Karpas-422 (cell line): ENCODE results near the gene MCC. TPM values are rescaled to one million over a fixed set of nuclear protein-coding genes. Genes with fewer than 3 reads are reported as not detected.

ENCODE experiments used
- DNase-seq: peaks from one replicate; pipeline ENCODE4 v3.0.0-alpha.2; 2015
- H2AFZ ChIP-seq: fragments of 200-600 bp; sonication (generic); 2 replicates; pipeline ENCODE4 v1.6.1; 2014; ENCODE audit warnings: antibody characterized with exemption, low read length, mixed read lengths
- H3K27ac ChIP-seq: fragments of 200-600 bp; sonication (generic); 2 replicates; pipeline ENCODE4 v1.5.1; 2014; ENCODE audit warnings: mild to moderate bottlenecking, low read length, moderate library complexity
- H3K27me3 ChIP-seq: fragments of 200-600 bp; sonication (generic); 2 replicates; pipeline ENCODE4 v1.6.1; 2014; ENCODE audit warnings: low read length, mixed read lengths
- H3K36me3 ChIP-seq: fragments of 200-600 bp; sonication (generic); 2 replicates; pipeline ENCODE4 v1.6.1; 2014; ENCODE audit warnings: low read length, mixed read lengths; ENCODE audit not compliant: insufficient read depth
- H3K4me1 ChIP-seq: fragments of 200-600 bp; sonication (generic); 2 replicates; pipeline ENCODE4 v1.6.1; 2014; ENCODE audit warnings: mild to moderate bottlenecking, low read length, mixed read lengths
- H3K4me2 ChIP-seq: fragments of 200-600 bp; sonication (generic); 2 replicates; pipeline ENCODE4 v1.6.1; 2014; ENCODE audit warnings: low read length, low read depth, mild to moderate bottlenecking; ENCODE audit not compliant: poor library complexity, severe bottlenecking
- H3K4me3 ChIP-seq: fragments of 200-600 bp; sonication (generic); 2 replicates; pipeline ENCODE4 v1.5.1; 2014; ENCODE audit warnings: mild to moderate bottlenecking, antibody characterized with exemption, low read length, mixed read lengths
- H3K79me2 ChIP-seq: fragments of 200-600 bp; sonication (generic); 2 replicates; pipeline ENCODE4 v1.6.1; 2014; ENCODE audit warnings: mild to moderate bottlenecking, low read length, mixed read lengths
- H3K9ac ChIP-seq: fragments of 200-600 bp; sonication (generic); 2 replicates; pipeline ENCODE4 v1.6.0; 2014; ENCODE audit warnings: low read length
- H3K9me2 ChIP-seq: fragments of 200-600 bp; sonication (generic), shearing (Covaris generic); replicated peaks from 2 replicates; pipeline ENCODE4 v1.6.0; 2014; ENCODE audit warnings: mild to moderate bottlenecking, low read length, moderate library complexity; ENCODE audit not compliant: insufficient read depth
- H3K9me3 ChIP-seq: fragments of 300-700, 200-600 bp; sonication (generic); 2 replicates; pipeline ENCODE4 v1.6.1; 2014; ENCODE audit warnings: low read length, mixed read lengths
- H4K20me1 ChIP-seq: fragments of 200-600 bp; sonication (generic); 2 replicates; pipeline ENCODE4 v1.6.1; 2014; ENCODE audit warnings: mild to moderate bottlenecking, antibody characterized with exemption, low read length, low read depth; ENCODE audit not compliant: insufficient read depth
- total RNA-seq: library from RNA; depleted of rRNA; stranded (reverse); fragments of >200 nt; shearing (Covaris generic); gene quantifications from 2 replicates; pipeline ENCODE4 v1.2.3, GENCODE V29; 2014; ENCODE audit warnings: low replicate concordance

MCC gene
- total RNA-seq, 1 experiment from 2014 or later, result 5.5 TPM

DNA sequence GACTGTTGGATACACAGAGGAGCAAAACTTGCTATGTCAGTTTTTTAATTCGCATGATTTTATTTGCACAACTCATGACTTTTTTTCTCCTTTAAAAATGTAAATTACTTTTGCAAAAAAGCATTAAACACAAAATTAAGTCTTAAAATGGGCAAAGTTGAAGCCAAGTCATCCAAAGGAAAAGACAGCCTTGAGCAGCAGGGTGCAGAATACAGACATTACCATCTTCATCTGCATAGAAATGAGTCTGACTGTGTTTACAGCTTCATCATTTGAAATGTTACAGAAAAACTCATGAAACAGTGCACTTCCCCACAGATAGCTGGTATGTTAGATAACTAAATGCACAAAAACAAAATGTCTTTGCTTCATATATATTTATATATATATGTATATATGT is 154.8 kb downstream of the MCC start:
- Histone ChIP-seq H3K36me3 (no peaks in the 10 kb centered on the region), H3K79me2 (no peaks in the 10 kb centered on the region), H3K27ac (no peak overlapping the region), H3K9me3 (no peaks in the 10 kb centered on the region), H3K4me3 (no peak overlapping the region), H3K9ac (no peak overlapping the region), H3K4me2 (no peak overlapping the region), H2AFZ (no peak overlapping the region), H4K20me1 (no peaks in the 10 kb centered on the region), H3K27me3 (no peaks in the 10 kb centered on the region), H3K9me2 (no peaks in the 10 kb centered on the region), H3K4me1 (peaks cover 23% of the 10 kb centered on the region)
- DNase-seq, result no peak

DNA sequence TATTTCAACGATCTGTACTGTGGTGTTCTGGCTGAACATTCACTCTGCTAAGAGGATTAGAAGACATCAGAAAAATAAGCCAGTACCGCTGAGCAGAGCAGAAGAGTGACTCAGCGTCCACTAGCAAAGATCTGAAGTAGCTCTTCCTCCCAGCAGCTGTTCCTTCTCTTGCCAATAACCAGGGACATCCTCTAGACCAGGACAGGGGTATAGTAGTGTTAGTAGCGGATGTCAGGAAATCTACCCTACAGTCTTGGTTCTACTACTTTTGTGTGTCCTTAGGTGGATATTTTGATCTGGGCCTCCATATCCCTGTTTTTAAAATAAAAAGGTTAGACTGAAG is 157.1 kb downstream of the MCC start:
- no peaks in the 10 kb centered on the region for H3K79me2 ChIP-seq
- H3K27ac ChIP-seq, result no peak overlapping the region
- no peaks in the 10 kb centered on the region for H3K27me3 ChIP-seq
- H2AFZ ChIP-seq, result no peak overlapping the region
- H3K9ac ChIP-seq, result no peak overlapping the region
- H3K4me3 ChIP-seq, result no peak overlapping the region
- H3K9me3 ChIP-seq, result no peaks in the 10 kb centered on the region
- H3K9me2 ChIP-seq, result no peaks in the 10 kb centered on the region
- no peaks in the 10 kb centered on the region for H4K20me1 ChIP-seq
- DNase-seq, result no peak
- H3K4me1 ChIP-seq, result peaks cover 32% of the 10 kb centered on the region
- H3K36me3 ChIP-seq, result no peaks in the 10 kb centered on the region
- H3K4me2 ChIP-seq, result no peak overlapping the region

DNA sequence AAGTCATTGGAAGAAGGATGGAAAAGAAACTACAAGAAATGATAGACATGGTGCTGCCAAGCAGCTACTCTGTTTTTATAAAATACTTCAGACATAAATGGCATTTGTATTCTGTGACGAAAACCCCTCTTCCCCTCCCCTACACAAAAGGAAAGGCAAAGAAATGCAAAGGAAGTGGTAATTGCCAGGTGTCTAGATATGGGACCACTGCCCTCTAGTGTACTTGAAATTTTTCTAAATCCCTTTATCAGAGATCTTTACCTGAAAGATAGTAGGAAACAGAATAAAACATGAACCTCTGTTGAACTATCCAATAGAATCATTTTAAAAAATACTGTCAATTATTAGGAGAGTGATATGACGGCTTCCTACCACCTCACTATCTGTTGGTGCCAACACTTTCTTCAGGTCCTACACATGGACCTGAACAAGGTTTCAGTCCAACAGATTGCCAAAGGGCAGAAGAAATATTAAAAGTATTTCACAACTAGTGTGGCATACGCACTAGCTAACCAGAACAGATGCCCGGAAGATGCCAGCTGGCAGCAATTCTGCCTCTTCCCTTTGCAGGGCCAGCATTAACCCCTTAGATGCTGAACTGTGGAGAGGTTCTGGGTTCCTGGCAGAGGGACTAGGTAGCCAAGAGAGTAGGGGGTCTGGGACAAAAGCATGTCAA is 157.6 kb downstream of the MCC start:
- H3K27me3 ChIP-seq, result no peaks in the 10 kb centered on the region
- H3K4me2 ChIP-seq, result peak overlapping the region; percentile 67
- H3K4me1 ChIP-seq, result peaks cover 32% of the 10 kb centered on the region
- H3K27ac ChIP-seq, result no peak overlapping the region
- peak; percentile 86 for DNase-seq
- peak overlapping the region; percentile 39 for H3K4me3 ChIP-seq
- H3K9me3 ChIP-seq, result no peaks in the 10 kb centered on the region
- H3K79me2 ChIP-seq, result no peaks in the 10 kb centered on the region
- H3K9me2 ChIP-seq, result no peaks in the 10 kb centered on the region
- 0 out of 2 replicates have a peak overlapping the region, but pooled peaks have one; percentile 13 for H3K9ac ChIP-seq
- peak overlapping the region; percentile 72; the same call in 1 of the 2 replicates for H2AFZ ChIP-seq
- no peaks in the 10 kb centered on the region for H3K36me3 ChIP-seq
- H4K20me1 ChIP-seq, result no peaks in the 10 kb centered on the region

DNA sequence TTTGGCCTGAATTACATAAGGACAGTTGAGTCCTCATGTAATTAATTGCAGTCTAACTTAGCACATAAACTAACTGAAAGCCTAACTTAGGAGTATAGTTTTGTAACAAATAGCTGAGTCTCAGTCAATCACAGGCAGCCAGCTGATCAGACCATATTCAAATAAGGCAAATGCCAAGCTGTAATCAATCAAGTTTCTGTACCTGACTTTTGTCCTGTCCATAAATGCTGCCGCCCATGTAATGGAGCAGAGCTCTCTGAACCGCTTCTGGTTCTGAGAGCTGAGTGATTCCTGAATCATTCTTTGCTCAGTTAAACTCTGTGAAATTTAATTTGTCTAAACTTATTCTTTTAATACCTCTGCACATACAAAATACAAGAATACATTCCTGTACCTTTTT is 158.3 kb downstream of the MCC start:
- peak overlapping the region; percentile 67 for H3K4me2 ChIP-seq
- peak overlapping the region; percentile 39 for H3K4me3 ChIP-seq
- no peaks in the 10 kb centered on the region for H4K20me1 ChIP-seq
- DNase-seq, result no peak
- peak overlapping the region; percentile 13; the same call in 1 of the 2 replicates for H3K9ac ChIP-seq
- H3K36me3 ChIP-seq, result no peaks in the 10 kb centered on the region
- H3K9me2 ChIP-seq, result no peaks in the 10 kb centered on the region
- H3K27ac ChIP-seq, result no peak overlapping the region
- H3K9me3 ChIP-seq, result no peaks in the 10 kb centered on the region
- no peaks in the 10 kb centered on the region for H3K79me2 ChIP-seq
- peak overlapping the region; percentile 72; the same call in 1 of the 2 replicates for H2AFZ ChIP-seq
- H3K27me3 ChIP-seq, result no peaks in the 10 kb centered on the region
- H3K4me1 ChIP-seq, result peaks cover 32% of the 10 kb centered on the region

DNA sequence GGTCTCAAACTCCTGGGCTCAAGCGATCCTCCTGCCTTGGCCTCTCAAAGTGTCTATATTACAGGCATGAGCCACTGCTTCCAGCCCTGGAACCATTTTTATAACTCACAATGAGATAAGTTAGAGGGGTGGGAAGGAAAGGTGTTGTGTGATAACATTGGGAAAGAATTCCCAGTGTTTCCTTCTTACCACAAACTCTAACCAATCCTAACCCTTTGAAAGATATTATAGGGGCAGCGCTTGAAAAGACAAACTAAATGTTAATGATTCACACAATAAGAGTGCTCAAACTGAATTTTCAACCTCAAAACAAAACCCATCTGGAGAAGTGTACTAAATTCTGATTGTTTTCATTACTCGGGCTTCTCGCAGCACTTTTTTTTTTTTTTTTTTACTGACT is 163.2 kb downstream of the MCC start:
- Histone ChIP-seq H3K9me2 (no peaks in the 10 kb centered on the region), H3K79me2 (no peaks in the 10 kb centered on the region), H3K4me2 (no peak overlapping the region), H3K27me3 (no peaks in the 10 kb centered on the region), H3K9ac (no peak overlapping the region), H4K20me1 (no peaks in the 10 kb centered on the region), H3K9me3 (no peaks in the 10 kb centered on the region), H3K27ac (no peak overlapping the region), H2AFZ (no peak overlapping the region), H3K4me1 (peaks cover 21% of the 10 kb centered on the region), H3K36me3 (no peaks in the 10 kb centered on the region), H3K4me3 (no peak overlapping the region)
- DNase-seq, result no peak

DNA sequence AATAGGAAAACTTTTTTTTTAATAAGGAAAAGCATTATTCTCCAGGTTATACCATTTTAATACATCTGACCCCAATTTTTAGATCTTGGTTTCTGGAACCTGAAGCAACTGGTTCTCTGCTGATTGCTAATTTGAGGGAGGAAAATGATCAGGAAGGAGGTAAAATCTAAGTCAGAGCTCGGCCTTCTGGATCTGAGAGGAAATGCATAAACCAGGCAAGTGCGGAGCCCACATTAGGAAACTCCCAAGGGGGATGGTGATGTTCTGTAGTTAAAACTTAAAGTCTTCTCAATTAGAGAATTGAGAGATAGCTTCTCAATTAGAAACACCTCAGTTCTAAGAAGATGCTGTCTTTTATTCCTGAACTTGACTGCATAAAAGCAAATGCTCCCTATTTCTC is 167.0 kb downstream of the MCC start:
- Histone ChIP-seq H3K4me3 (no peak overlapping the region), H3K4me2 (no peak overlapping the region)

DNA sequence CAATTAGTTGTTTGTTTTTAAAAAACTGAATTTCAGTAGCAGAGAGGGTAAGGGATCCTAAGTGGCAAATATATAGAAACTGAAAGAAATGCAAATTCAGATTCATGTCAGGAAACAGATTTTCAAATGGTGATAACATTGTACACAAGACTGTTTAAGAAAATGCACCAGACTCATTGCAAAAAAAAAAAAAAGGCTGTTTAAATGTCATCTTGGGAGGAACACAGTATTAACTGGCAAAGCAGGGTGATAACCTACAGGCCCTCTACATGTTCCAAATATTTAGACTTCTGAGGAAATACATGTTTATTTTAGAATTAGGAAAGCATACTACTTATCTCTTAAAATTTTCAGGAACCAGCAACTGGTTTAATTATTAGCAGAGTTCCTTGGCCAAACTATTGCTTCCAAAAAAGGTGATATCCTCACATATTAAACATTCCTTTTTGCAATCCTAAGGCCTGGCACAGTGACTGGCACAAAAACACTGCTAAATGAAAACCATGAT is 167.9 kb downstream of the MCC start:
- Histone ChIP-seq H4K20me1 (no peaks in the 10 kb centered on the region), H3K9me3 (no peaks in the 10 kb centered on the region)

More for the DNA sequence above, 167.0 kb downstream of the MCC start:
- Histone ChIP-seq H3K79me2 (no peaks in the 10 kb centered on the region), H3K9me2 (no peaks in the 10 kb centered on the region), H2AFZ (no peak overlapping the region), H3K36me3 (no peaks in the 10 kb centered on the region), H4K20me1 (no peaks in the 10 kb centered on the region), H3K27me3 (no peaks in the 10 kb centered on the region), H3K27ac (no peak overlapping the region), H3K4me1 (no peaks in the 10 kb centered on the region), H3K9ac (no peak overlapping the region), H3K9me3 (no peaks in the 10 kb centered on the region)
- DNase-seq, result no peak

DNA sequence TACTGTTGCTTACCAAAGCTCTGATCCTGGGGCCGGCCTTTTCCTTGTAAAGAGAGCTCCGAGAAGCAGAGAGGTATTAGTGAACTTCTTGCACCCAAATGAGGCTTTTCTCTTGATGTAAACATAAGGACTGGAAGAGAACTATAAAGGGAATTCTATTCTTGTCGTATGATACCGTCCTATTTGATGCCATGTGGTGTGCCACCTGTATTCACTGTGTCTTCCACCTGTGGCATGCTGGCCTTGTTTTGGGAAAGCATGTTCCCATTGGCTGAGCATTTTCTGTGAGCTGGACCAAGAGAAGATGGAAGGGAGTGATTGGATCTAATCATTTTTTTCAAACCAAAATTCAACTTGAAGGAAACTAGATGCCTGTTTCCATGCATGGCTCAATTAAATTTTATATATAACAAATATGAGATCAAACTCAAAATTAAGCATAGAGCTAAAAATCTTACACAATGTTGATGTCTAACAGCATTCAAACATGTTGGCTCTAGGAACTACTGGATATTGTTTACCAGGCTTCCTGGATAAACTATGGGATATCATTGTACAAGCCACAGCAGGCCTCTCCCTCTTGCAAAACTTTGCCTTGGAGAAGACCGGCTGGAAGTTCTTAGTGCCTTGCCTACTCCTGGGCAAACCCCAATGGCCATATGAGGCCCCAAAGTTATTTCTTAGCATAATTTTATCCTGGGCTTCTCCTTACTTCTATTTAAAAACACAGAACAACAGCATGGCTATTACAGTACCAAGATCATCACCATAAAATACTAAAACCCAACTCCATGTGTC is 168.8 kb downstream of the MCC start:
- no peaks in the 10 kb centered on the region for H3K79me2 ChIP-seq
- no peaks in the 10 kb centered on the region for H3K36me3 ChIP-seq
- no peaks in the 10 kb centered on the region for H3K4me1 ChIP-seq
- no peaks in the 10 kb centered on the region for H3K9me2 ChIP-seq
- H3K4me2 ChIP-seq, result no peak overlapping the region
- no peaks in the 10 kb centered on the region for H3K27me3 ChIP-seq
- H2AFZ ChIP-seq, result no peak overlapping the region
- DNase-seq, result no peak
- H3K9me3 ChIP-seq, result no peaks in the 10 kb centered on the region
- no peaks in the 10 kb centered on the region for H4K20me1 ChIP-seq
- no peak overlapping the region for H3K9ac ChIP-seq
- H3K4me3 ChIP-seq, result no peak overlapping the region
- no peak overlapping the region for H3K27ac ChIP-seq

More for the DNA sequence above, 167.9 kb downstream of the MCC start:
- H3K4me2 ChIP-seq, result no peak overlapping the region
- no peak overlapping the region for H3K27ac ChIP-seq
- no peak overlapping the region for H3K4me3 ChIP-seq
- DNase-seq, result no peak
- no peaks in the 10 kb centered on the region for H3K4me1 ChIP-seq
- H2AFZ ChIP-seq, result no peak overlapping the region
- H3K79me2 ChIP-seq, result no peaks in the 10 kb centered on the region
- no peak overlapping the region for H3K9ac ChIP-seq
- no peaks in the 10 kb centered on the region for H3K27me3 ChIP-seq
- no peaks in the 10 kb centered on the region for H3K36me3 ChIP-seq
- no peaks in the 10 kb centered on the region for H3K9me2 ChIP-seq
